OCI-LY3 (cell line): ENCODE data around the gene ATOSA.

ENCODE experiments used
- EZH2phosphoT487 ChIP-seq: fragments of 200-600 bp; shearing (Covaris generic); IDR thresholded peaks from 2 replicates; pipeline ENCODE4 v1.6.1; 2018; ENCODE audit warnings: antibody characterized with exemption, mixed run types, low read depth
- TF ChIP-seq, protein P1 (sequence below): fragments of 200-600, 300-600 bp; sonication (generic); IDR thresholded peaks from 2 replicates; pipeline ENCODE4 v1.5.1; 2014; ENCODE audit warnings: antibody characterized with exemption, low read length, low read depth

DNA sequence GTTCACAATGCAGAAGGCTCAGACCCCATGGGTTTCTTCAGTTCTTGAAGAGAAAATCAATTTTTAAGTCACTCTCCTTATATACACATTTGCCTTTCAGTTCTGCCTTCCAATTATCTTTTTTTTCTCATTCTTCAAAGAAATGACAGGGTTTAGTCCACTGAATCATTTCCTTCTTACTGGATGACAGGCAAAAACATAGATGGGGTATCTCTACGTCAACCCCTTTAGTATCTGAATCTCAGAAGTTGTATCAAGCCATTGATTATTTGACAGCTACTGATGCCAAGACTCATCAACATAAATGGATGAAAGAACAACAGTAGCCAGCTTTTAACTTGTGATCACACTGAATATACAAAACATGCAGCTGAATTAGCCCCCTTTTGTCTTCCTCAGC, 6.5 kb downstream of the ATOSA start:
- TF ChIP-seq, protein P1, sequence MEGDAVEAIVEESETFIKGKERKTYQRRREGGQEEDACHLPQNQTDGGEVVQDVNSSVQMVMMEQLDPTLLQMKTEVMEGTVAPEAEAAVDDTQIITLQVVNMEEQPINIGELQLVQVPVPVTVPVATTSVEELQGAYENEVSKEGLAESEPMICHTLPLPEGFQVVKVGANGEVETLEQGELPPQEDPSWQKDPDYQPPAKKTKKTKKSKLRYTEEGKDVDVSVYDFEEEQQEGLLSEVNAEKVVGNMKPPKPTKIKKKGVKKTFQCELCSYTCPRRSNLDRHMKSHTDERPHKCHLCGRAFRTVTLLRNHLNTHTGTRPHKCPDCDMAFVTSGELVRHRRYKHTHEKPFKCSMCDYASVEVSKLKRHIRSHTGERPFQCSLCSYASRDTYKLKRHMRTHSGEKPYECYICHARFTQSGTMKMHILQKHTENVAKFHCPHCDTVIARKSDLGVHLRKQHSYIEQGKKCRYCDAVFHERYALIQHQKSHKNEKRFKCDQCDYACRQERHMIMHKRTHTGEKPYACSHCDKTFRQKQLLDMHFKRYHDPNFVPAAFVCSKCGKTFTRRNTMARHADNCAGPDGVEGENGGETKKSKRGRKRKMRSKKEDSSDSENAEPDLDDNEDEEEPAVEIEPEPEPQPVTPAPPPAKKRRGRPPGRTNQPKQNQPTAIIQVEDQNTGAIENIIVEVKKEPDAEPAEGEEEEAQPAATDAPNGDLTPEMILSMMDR: no peak
- no peak for TF ChIP-seq EZH2phosphoT487
